Measurements from ENCODE around the gene SRPK1. TPM values are rescaled to one million over a fixed set of nuclear protein-coding genes. Genes with fewer than 3 reads are reported as not detected.

The SRPK1 gene
- total and polyA plus RNA-seq, 7 donors = 17.4 to 47.9 (median 36.6) TPM

DNA sequence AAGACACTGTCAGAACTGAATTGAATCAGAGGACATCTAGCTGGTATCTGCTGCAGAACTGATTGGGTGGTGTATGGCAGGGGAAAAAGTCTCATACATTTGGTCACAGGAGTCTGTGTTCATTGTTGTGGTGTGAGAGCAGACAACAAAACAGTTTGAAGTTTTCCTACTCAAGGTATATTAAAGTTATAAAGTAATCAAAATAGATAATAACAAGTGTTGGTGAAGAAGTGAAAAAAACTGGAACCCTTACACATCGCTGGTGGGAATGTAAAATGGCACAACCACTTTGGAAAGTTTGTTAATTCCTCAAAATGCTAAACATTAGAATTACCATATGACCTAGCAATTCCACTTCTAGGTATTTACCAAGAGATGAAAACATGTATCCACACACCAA lies 24.7 kb downstream of the SRPK1 start:
- Histone ChIP-seq H3K9me3 (no peaks in the 10 kb centered on the region), H3K4me1 (no peaks in the 10 kb centered on the region), H3K4me3 (no peak overlapping the region), H3K36me3 (no peaks in the 10 kb centered on the region), H3K27me3 (no peaks in the 10 kb centered on the region), H3K27ac (no peak overlapping the region)
- WGBS, 2 donors = 93 to 96% methylated on average over 1 of the region's 1 CpG
- TF ChIP-seq POLR2AphosphoS5 (IDR thresholded peaks at IDR 0.05) (no peak), POLR2A (IDR thresholded peaks at IDR 0.05) (no peak), EP300 (IDR thresholded peaks at IDR 0.05) (no peak)
- TF ChIP-seq, protein P1, sequence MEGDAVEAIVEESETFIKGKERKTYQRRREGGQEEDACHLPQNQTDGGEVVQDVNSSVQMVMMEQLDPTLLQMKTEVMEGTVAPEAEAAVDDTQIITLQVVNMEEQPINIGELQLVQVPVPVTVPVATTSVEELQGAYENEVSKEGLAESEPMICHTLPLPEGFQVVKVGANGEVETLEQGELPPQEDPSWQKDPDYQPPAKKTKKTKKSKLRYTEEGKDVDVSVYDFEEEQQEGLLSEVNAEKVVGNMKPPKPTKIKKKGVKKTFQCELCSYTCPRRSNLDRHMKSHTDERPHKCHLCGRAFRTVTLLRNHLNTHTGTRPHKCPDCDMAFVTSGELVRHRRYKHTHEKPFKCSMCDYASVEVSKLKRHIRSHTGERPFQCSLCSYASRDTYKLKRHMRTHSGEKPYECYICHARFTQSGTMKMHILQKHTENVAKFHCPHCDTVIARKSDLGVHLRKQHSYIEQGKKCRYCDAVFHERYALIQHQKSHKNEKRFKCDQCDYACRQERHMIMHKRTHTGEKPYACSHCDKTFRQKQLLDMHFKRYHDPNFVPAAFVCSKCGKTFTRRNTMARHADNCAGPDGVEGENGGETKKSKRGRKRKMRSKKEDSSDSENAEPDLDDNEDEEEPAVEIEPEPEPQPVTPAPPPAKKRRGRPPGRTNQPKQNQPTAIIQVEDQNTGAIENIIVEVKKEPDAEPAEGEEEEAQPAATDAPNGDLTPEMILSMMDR (IDR thresholded peaks at IDR 0.05) = no peak
- intact Hi-C loops (cut with DNase I) = no loop called here
- no peak for DNase-seq

DNA sequence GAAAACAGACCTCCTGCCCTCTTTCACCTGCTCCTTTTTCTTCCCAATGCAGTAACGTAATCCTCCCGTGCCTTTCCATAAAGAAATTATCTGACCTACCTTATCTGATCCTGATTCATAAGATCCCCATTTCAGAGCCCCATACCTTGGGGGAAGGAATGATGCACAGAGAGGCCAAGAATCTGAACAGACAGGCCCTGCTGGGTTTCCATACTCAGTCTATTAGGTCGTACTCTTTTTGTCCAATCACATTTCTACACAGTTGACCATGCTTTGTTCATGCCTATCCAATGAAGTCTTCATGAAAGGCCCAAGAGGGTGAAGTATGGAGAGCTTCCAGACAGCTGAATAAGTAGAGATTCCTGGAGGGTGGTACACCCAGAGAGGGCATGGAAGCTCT lies 25.3 kb downstream of the SRPK1 start:
- no peak for DNase-seq
- Histone ChIP-seq H3K4me1 (no peaks in the 10 kb centered on the region), H3K9me3 (no peaks in the 10 kb centered on the region), H3K4me3 (no peak overlapping the region), H3K27me3 (no peaks in the 10 kb centered on the region), H3K36me3 (no peaks in the 10 kb centered on the region), H3K27ac (no peak overlapping the region)
- 72 to 92% methylated on average over 3 of the region's 3 CpGs for WGBS, 2 donors
- intact Hi-C loops (cut with DNase I) = no loop called here
- TF ChIP-seq POLR2AphosphoS5 (IDR thresholded peaks at IDR 0.05) = no peak
- TF ChIP-seq, protein P1 (IDR thresholded peaks at IDR 0.05) = no peak

- H3K4me1 ChIP-seq = no peaks in the 10 kb centered on the region
- WGBS, 2 donors = 89 to 93% methylated on average over 2 of the region's 2 CpGs
- H3K4me3 ChIP-seq = no peak overlapping the region
- no peaks in the 10 kb centered on the region for H3K27me3 ChIP-seq
- peaks cover 0 to 5% (median 0%) of the 10 kb centered on the region in 4 donors for H3K36me3 ChIP-seq
- intact Hi-C loops (cut with DNase I) = no loop called here
- H3K27ac ChIP-seq = no peak overlapping the region
- no peaks in the 10 kb centered on the region for H3K9me3 ChIP-seq
- no peak for DNase-seq
- TF ChIP-seq POLR2A (IDR thresholded peaks at IDR 0.05) (no peak), POLR2AphosphoS5 (IDR thresholded peaks at IDR 0.05) (no peak), EP300 (IDR thresholded peaks at IDR 0.05) (no peak)
- TF ChIP-seq, protein P1 (IDR thresholded peaks at IDR 0.05) = no peak
These were observed 26.1 kb downstream of the SRPK1 start for GRCh38 chr6:35894776-35895175.

GRCh38 chr6:35893246-35893645 lies 27.7 kb downstream of the SRPK1 start:
- Histone ChIP-seq H3K36me3 (peaks cover 0 to 10% (median 0%) of the 10 kb centered on the region in 4 donors), H3K9me3 (no peaks in the 10 kb centered on the region), H3K4me3 (no peak overlapping the region), H3K27me3 (no peaks in the 10 kb centered on the region), H3K4me1 (no peaks in the 10 kb centered on the region), H3K27ac (no peak overlapping the region)
- intact Hi-C loops (cut with DNase I) = no loop called here
- no peak for DNase-seq
- WGBS, 2 donors = 91% methylated on average over 6 of the region's 6 CpGs
- TF ChIP-seq EP300 (IDR thresholded peaks at IDR 0.05) (no peak), POLR2A (IDR thresholded peaks at IDR 0.05) (no peak), POLR2AphosphoS5 (IDR thresholded peaks at IDR 0.05) (no peak)
- TF ChIP-seq, protein P1 (IDR thresholded peaks at IDR 0.05) = no peak

DNA sequence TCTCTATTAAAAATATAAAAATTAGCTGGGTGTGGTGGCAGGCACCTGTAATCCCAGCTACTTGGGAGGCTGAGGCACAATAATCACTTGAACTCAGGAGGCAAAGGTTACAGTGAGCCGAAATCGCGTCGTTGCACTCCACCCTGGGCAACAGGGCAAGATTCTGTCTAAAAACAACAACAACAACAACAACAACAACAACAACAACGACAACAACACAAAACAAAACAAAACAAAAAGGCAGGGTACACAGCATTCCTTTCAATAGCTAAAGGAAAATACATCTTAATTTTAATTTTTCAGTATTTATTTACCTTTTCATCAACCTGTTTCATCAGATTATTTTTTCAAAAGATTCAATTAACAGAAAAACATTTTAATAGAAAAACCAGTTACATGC lies 28.4 kb downstream of the SRPK1 start:
- Histone ChIP-seq H3K36me3 (peaks cover 0 to 17% (median 0%) of the 10 kb centered on the region in 4 donors), H3K27me3 (no peaks in the 10 kb centered on the region), H3K4me1 (no peaks in the 10 kb centered on the region), H3K4me3 (no peak overlapping the region), H3K9me3 (no peaks in the 10 kb centered on the region), H3K27ac (no peak overlapping the region)
- 73 to 82% methylated on average over 5 of the region's 5 CpGs for WGBS, 2 donors
- no peak for DNase-seq
- intact Hi-C loops (cut with DNase I) = no loop called here
- no peak for TF ChIP-seq POLR2AphosphoS5 (IDR thresholded peaks at IDR 0.05)
- no peak for TF ChIP-seq POLR2A (IDR thresholded peaks at IDR 0.05)
- TF ChIP-seq, protein P1 (IDR thresholded peaks at IDR 0.05) = no peak
- TF ChIP-seq EP300 (IDR thresholded peaks at IDR 0.05) = no peak

All from sigmoid colon (tissue), 7 donors.